GM12891 (cell line): ENCODE measurements around the gene PFN2.

Experiments used
- DNase-seq: peaks from one replicate; pipeline ENCODE4 v3.0.0; 2011; ENCODE audit warnings: low spot score; ENCODE audit not compliant: insufficient read length
- FAIRE-seq: peaks from 2 replicates; lab custom pipeline; 2011; peaks lifted over from hg19 to GRCh38; lab: Jason Lieb, UNC
- PAX5 ChIP-seq: IDR thresholded peaks from 2 replicates; pipeline ENCODE4 v1.6.1; 2011; ENCODE audit warnings: low read length, moderate library complexity, mild to moderate bottlenecking; ENCODE audit not compliant: insufficient read depth, severe bottlenecking
- POLR2A ChIP-seq: IDR thresholded peaks from 2 replicates; pipeline ENCODE4 v1.6.1; 2011; ENCODE audit warnings: low read depth, low read length, control low read depth
- POLR2AphosphoS5 ChIP-seq: IDR thresholded peaks from 2 replicates; pipeline ENCODE4 v1.6.1; 2011; ENCODE audit warnings: low read depth, low read length, control low read depth
- POU2F2 ChIP-seq: IDR thresholded peaks from 2 replicates; pipeline ENCODE4 v1.6.1; 2011; ENCODE audit warnings: low read depth, mild to moderate bottlenecking, control low read depth, low read length, moderate library complexity
- SPI1 ChIP-seq: IDR thresholded peaks from 2 replicates; pipeline ENCODE4 v1.6.1; 2011; ENCODE audit warnings: low read depth, low read length, control low read depth
- TAF1 ChIP-seq: IDR thresholded peaks from 2 replicates; pipeline ENCODE4 v1.6.1; 2011; ENCODE audit warnings: low read depth, low read length, control low read depth

PFN2 gene

DNA sequence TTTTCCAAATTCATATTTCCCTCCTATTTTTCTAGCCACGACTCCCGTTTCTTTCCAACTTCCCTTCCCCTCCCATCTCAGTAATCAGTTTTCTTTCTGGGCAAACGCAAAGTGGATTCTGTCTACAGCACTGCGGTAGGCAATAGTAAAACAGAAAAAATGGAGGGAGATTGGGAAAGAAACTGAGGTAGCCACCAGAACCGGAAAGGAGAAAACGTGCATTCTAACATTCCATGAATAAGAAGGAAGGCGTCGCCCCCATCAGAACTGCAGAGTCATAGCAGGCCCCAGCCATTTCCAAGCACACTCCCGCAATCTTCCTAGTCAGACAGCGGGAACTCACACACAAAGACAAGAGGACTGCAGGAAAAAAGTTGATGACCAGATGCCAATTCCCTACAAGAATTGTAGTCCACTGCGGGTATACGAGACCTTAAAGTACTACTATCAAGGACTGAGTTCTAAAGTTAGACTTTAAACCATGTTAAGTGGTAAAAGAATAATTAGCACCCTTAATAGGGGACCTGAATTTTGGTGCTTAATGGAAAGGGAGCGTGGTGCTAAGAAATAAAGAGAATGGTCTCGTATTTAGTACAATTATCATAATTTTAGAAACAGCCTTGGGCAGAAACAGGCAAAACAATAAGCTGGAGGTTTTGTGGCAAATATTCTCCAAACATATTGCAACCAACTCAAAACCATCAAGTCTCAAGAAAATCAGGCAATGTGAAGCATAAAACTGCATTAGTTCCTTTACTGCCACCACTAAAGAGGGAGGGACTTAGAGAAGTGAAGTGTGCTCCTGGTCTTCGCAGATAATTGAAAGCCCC is 1.4 kb downstream of the PFN2 start:
- FAIRE-seq (no peak), DNase-seq (no peak)
- TF ChIP-seq POU2F2: no peak
- TF ChIP-seq POLR2A: no peak
- TF ChIP-seq SPI1: no peak
- no peak for TF ChIP-seq TAF1
- TF ChIP-seq POLR2AphosphoS5: no peak
- no peak for TF ChIP-seq PAX5

DNA sequence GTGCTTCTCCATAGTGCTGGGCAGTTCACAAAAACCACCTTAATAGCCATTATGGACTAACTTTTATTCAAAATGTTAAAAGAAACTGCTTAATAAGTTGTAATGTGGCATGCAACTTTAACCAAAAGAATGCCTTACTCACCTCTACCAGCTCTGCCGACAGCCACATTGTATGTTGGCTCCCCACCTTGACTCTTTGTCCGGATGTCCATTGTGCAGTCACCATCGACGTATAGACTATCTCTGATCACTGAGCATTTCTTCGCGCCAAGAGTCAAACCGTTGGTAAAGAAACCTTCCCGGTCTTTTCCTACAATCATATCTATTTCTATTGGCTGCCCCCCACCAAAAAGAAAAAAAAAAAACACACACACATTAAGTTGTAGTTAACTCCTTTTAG is 2.5 kb downstream of the PFN2 start:
- TF ChIP-seq TAF1: no peak
- TF ChIP-seq POLR2A: no peak
- no peak for TF ChIP-seq POLR2AphosphoS5
- no peak for TF ChIP-seq POU2F2
- TF ChIP-seq SPI1: no peak
- no peak for TF ChIP-seq PAX5
- no peak for DNase-seq
- no peak for FAIRE-seq

DNA sequence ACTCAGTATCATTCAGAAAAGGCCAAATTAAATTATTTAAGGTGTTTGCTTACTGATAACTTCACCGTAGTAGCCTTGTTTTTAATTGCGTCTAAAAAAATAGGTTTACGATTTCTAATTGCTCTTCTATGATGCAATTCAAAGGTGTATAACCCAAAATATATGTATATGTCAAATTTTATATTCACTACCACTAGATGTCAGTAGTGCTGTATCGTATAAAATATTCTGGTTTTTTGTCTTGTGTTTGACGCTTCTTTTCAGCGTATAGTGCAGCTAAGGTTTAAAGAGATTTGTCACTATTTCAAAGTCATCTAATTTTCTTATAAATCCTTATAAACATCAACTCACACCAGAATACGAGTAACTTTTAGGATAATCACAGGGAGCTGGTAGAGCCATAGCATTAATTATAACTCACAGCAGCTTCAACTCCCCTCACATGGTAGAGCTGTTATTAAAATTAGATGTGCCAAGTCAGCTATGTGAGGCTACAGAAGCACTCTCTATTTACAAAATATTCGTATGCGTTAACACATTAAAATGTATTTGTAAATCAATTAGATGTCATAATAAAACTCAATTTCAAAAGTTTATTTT is 3.5 kb downstream of the PFN2 start:
- no peak for FAIRE-seq
- TF ChIP-seq POLR2A (no peak), PAX5 (no peak), SPI1 (no peak), TAF1 (no peak), POU2F2 (no peak)
- no peak for DNase-seq

DNA sequence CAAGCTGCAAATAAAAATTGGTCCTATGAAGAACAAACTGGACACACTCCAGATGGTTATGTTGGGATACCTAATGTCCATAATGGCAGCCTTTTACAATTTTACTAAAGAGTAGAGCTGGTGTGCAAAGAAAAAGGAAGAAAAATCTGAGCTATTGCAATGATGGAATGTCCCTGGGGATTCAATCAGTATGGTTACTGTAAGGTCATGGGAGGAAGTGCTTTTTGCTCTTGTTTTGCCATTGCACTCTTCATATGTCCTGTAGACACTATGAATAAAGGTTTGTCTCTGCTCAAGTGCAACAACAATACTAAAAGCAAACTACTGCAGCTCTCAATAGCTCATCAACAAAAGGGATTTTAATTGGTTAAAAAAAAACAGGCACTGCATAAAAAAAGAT is 5.4 kb downstream of the PFN2 start:
- TF ChIP-seq POU2F2 (no peak), SPI1 (no peak), PAX5 (no peak)
- FAIRE-seq: no peak
- DNase-seq: no peak

DNA sequence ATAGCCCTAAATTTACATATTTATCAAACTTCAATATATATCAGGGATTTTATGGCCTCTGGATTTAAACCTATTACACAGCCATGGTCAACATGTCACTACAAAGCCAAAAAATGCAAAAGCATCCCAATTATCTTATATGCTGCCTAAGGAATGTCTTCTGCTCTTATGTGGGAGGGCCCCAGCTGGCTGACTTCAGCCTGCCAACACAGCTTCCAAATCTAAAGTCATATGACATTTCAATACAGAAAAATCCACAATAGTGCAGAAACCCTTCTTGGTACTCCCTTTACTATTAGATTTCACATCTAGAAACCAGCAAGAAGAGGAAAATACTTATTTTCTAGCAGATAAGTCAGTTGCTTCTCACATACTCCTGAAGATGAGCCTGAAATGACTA is 6.4 kb downstream of the PFN2 start:
- FAIRE-seq (no peak), DNase-seq (no peak)
- no peak for TF ChIP-seq POU2F2
- TF ChIP-seq POLR2A: no peak
- no peak for TF ChIP-seq POLR2AphosphoS5
- TF ChIP-seq SPI1: no peak
- no peak for TF ChIP-seq PAX5
- no peak for TF ChIP-seq TAF1

DNA sequence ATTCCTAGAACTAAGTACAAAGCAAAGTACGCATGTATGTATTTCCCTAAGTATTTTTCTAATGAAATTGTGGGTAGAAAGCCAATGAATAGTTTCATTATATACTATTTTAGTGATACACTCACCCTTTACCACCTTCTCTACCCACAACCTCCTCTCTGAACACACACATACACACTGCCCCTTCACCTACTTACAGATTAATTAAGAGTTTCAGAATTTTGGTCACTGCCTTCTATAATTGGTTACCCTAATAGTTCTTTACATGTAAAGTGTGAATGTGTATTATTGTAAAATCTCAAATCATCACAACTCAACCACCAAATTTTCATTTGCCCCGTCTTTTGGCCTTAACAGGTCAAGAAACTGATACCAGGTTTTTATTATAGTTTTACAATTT is 7.2 kb downstream of the PFN2 start:
- TF ChIP-seq PAX5 (no peak), POLR2A (no peak), TAF1 (no peak), SPI1 (no peak), POLR2AphosphoS5 (no peak), POU2F2 (no peak)
- DNase-seq: no peak
- FAIRE-seq: no peak

DNA sequence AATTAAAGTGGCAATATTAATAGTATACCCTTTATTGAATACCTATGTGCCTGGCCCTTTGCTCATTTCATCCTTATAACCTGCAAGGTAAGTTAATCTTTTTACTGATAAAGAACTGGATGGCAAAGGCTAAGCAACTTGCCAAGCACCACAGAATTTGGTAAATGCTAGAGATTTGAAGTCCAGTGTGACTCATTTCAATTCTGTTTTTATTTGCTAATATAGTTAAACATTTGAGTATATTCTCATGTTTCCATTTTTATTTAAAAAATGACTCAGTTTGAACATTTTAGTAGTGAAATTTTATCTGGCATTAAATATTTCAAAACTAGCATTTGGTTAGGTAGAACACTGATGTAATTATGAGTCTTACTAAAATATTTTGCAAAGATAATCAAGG is 11.3 kb downstream of the PFN2 start:
- TF ChIP-seq PAX5 (no peak), TAF1 (no peak), POLR2AphosphoS5 (no peak), SPI1 (no peak), POU2F2 (no peak), POLR2A (no peak)
- DNase-seq (no peak), FAIRE-seq (no peak)

DNA sequence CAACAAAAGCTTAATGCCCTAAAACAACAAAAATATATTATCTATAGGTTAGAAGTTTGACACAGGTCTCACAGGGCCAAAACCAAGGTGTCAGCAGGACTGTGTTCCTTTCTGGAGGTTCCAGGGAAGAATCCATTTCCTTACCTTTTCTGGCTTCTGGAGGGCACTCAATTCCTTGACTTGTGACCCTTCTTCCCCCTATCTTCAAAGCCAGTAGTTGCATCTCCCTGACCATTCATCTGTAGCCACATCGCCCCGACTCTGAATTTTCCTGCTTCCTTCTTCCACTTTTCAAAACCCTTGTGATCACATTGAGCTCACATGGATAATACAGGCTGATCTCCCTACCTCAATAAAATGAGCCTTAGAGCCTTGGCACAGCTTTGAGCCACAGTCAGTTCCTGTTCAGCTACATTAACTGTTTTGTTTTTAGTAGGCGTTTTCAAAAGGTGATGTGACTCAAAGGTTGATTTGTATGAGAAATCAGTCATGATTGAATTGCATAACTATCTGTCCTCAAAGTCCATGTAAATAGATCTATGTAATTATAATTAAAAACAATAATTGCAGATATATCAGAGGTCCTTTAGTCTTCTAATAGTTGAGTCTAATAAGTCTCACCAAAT is 12.4 kb downstream of the PFN2 start:
- no peak for TF ChIP-seq POLR2AphosphoS5
- no peak for TF ChIP-seq POLR2A
- no peak for TF ChIP-seq TAF1
- no peak for TF ChIP-seq SPI1
- TF ChIP-seq PAX5: no peak
- TF ChIP-seq POU2F2: no peak
- FAIRE-seq (no peak), DNase-seq (no peak)
